ENCODE data around the gene GEMIN4.

DNA sequence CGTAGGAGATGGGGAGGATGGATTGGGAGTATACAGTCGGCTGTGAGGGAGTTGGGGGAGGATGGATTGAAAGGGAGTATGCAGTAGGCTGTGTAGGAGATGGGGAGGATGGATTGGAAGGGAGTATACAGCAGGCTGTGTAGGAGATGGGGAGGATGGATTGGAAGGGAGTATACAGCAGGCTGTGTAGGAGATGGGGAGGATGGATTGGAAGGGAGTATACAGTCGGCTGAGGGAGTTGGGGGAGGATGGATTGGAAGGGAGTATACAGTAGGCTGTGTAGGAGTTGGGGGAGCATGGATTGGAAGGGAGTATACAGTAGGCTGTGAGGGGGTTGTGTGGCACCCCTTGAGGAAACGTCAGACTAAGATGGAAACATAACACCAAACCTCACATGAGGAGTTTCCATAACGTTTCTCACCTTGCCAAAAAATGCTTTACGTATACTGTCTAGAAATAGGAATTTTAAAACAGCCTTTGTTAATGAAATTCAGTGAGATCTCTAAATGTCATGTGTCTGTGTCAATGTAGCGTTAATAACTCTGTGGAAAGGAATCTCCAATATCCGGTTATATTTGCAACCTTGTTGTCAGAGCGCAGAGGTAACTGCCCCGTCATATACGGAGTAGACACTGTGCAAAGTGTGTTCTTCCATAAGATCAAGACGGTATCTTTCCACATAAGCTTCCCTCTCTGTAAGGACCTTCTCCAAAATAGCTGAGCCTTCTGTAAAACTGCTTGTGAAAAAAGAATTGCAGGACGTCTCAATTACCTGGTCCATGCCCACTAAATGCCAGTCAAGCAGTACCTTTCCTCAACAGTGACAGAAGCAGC, 31.1 kb downstream of the GEMIN4 start:
- TF ChIP-seq, protein P1, sequence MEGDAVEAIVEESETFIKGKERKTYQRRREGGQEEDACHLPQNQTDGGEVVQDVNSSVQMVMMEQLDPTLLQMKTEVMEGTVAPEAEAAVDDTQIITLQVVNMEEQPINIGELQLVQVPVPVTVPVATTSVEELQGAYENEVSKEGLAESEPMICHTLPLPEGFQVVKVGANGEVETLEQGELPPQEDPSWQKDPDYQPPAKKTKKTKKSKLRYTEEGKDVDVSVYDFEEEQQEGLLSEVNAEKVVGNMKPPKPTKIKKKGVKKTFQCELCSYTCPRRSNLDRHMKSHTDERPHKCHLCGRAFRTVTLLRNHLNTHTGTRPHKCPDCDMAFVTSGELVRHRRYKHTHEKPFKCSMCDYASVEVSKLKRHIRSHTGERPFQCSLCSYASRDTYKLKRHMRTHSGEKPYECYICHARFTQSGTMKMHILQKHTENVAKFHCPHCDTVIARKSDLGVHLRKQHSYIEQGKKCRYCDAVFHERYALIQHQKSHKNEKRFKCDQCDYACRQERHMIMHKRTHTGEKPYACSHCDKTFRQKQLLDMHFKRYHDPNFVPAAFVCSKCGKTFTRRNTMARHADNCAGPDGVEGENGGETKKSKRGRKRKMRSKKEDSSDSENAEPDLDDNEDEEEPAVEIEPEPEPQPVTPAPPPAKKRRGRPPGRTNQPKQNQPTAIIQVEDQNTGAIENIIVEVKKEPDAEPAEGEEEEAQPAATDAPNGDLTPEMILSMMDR (optimal IDR thresholded peaks at IDR 0.05 in 1 of 3, IDR thresholded peaks at IDR 0.05 in 1 of 3, conservative IDR thresholded peaks at IDR 0.05 in 1 of 3; ENCODE audit: extremely low read depth in 1 of 3, insufficient read depth in 2 of 3, low read length in 3 of 3): no peak
- no peak for TF ChIP-seq EZH2 (IDR thresholded peaks at IDR 0.05; ENCODE audit: low read length)

Data from keratinocyte (primary cell).